ENCODE measurements around the gene DNAH6. TPM values are rescaled to one million over a fixed set of nuclear protein-coding genes. Genes with fewer than 3 reads are reported as not detected.

Gene DNAH6
- polyA plus RNA-seq, 3 donors from 2014 or later = 0.07 TPM; not detected in 2

DNA sequence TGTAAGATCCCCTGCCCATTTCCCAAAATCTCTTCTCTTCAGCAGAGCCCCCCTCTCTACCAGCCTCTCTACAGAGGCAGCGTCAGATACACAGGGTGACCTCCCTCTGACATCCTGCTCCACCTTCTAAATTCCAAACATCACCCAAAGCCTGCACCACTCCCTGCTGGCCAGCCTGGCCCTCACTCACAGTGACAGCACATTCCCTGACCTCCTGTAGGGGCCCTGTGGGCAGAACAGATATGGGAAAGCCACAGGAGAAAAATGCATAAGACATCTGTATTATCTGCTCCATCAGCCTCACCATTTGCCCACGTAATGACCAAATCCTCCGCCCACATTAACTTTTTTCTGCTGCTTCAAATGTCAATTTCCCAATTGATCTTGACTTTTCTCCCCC lies 324.0 kb downstream of the DNAH6 start:
- H3K4me3 Mint-ChIP-seq = no peak overlapping the region
- peaks cover 0 to 14% (median 12%) of the 10 kb centered on the region in 3 donors for H3K36me3 Mint-ChIP-seq
- DNase-seq = no peak
- H3K27ac Mint-ChIP-seq = peak overlapping the region in 2 of 6 donors; percentile 4 to 41
- H3K27me3 Mint-ChIP-seq (ENCODE audit: low read depth in 3 of 3) = peaks cover 0 to 3% (median 1%) of the 10 kb centered on the region in 3 donors
- H3K4me1 Mint-ChIP-seq = peaks cover 34 to 45% of the 10 kb centered on the region in 2 donors
- peaks cover 0 to 12% (median 3%) of the 10 kb centered on the region in 6 donors for H3K9me3 Mint-ChIP-seq

DNA sequence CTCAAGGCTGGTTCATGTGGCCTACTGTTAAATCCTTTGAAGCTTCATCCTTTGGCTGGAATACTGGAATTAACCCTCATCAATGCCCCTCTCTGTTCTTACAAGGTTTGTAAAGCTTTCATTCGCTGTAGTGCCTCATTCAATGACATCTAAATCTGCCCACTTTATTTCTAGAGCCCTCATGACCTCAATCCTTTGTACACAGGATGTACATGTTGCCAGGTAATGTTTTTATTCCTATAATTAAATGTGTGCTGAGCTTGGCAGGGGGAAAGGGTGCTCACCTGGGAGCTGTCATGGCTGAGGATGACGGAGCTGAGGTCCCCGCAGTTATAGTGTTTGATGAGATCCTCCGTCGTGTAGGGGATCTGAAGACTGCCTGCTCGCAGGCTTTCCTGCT lies 325.3 kb downstream of the DNAH6 start:
- Mint-ChIP-seq H3K4me3 (no peak overlapping the region), H3K27me3 (ENCODE audit: low read depth in 3 of 3) (peaks cover 0 to 1% (median 0%) of the 10 kb centered on the region in 3 donors), H3K9me3 (peaks cover 0 to 3% (median 1%) of the 10 kb centered on the region in 6 donors), H3K27ac (peak overlapping the region in 2 of 6 donors; percentile 61 to 64), H3K4me1 (peaks cover 47 to 58% of the 10 kb centered on the region in 2 donors), H3K36me3 (peaks cover 0 to 6% (median 5%) of the 10 kb centered on the region in 3 donors)
- DNase-seq = no peak

DNA sequence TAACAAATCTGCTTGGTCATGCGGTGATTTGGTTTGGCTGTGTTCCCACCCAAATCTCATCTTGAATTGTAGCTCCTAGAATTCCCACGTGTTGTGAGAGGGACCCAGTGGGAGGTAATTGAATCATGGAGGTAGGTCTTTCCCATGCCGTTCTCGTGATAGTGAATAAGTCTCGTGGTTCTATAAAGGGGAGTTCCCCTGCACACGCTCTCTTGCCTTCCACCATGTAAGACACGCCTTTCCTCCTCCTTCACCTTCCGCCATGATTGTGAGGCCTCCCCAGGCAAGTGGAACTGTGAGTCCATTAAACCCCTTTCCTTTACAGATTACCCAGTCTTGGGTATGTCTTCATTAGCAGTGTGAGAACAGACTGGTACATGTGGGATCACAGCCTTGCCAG lies 327.8 kb downstream of the DNAH6 start:
- Mint-ChIP-seq H3K9me3 (no peaks in the 10 kb centered on the region), H3K36me3 (peaks cover 0 to 6% (median 0%) of the 10 kb centered on the region in 3 donors), H3K4me3 (peak overlapping the region in 4 of 5 donors; percentile 2 to 48 (median 8)), H3K27ac (peak overlapping the region; percentile 69 to 97 (median 90)), H3K27me3 (ENCODE audit: low read depth in 3 of 3) (peaks cover 0 to 1% (median 0%) of the 10 kb centered on the region in 3 donors), H3K4me1 (peaks cover 65 to 82% of the 10 kb centered on the region in 2 donors)
- DNase-seq = no peak

DNA sequence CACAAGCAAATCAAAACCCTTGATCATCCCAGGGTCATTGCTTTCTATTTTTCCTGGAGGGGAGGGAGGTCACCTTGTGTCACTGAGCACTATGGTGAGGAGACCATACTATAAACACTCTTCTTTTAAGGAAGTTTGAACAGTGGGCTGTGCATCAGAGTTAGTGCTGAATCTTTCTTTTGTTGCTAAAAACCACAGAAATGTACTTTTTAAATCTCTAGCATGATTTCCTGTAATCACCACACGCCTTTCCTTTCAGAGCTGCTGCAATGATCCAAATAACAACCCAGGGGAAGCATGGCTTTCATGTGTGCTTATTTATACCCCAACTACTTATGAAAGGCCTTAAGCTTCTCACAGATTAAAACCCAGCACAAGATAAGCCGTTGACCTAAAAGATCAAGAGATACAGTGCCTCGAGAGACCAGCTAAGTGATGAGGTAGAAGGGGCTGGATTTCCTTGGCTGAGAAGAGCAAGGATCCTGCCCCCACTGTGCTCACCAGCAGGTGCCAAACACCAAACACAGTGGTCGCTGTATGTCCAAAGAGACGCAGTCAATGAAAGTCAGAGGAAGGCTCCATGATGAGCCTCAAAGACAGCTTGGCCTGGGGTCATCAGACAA lies 329.9 kb downstream of the DNAH6 start:
- peak overlapping the region; percentile 49 to 85 (median 74) for H3K4me3 Mint-ChIP-seq
- H3K9me3 Mint-ChIP-seq = no peaks in the 10 kb centered on the region
- peaks cover 0 to 3% (median 1%) of the 10 kb centered on the region in 3 donors for H3K27me3 Mint-ChIP-seq (ENCODE audit: low read depth in 3 of 3)
- DNase-seq = peak; percentile 55 to 67 (median 61)
- peak overlapping the region; percentile 82 to 97 (median 94) for H3K27ac Mint-ChIP-seq
- H3K4me1 Mint-ChIP-seq = peaks cover 74 to 88% of the 10 kb centered on the region in 2 donors
- peaks cover 0 to 3% (median 0%) of the 10 kb centered on the region in 3 donors for H3K36me3 Mint-ChIP-seq

DNA sequence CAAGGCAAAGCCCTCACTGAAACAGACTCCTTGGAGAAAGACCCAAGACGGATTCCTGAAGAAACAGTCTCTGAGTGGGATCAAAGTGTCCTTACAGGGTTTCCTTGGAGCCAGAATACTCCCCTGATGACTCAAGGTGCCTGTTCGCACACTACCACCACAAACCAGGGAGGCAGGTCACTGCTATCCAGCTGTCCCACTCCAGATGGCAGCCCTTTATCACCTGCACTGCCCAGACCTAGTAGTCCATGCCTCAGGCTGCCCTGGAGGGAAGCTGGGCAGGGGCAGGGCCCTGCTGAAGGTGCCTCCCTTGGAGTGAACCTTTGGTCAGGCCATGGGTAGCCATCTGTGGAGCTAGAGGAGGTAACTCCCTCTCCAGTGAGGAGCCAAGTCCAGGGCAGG lies 330.4 kb downstream of the DNAH6 start:
- Mint-ChIP-seq H3K4me3 (peak overlapping the region; percentile 49 to 85 (median 64)), H3K27me3 (ENCODE audit: low read depth in 3 of 3) (peaks cover 0 to 3% (median 1%) of the 10 kb centered on the region in 3 donors), H3K4me1 (peaks cover 77 to 87% of the 10 kb centered on the region in 2 donors), H3K9me3 (no peaks in the 10 kb centered on the region), H3K36me3 (peaks cover 0 to 3% (median 0%) of the 10 kb centered on the region in 3 donors), H3K27ac (peak overlapping the region; percentile 82 to 97 (median 94))
- DNase-seq = no peak

DNA sequence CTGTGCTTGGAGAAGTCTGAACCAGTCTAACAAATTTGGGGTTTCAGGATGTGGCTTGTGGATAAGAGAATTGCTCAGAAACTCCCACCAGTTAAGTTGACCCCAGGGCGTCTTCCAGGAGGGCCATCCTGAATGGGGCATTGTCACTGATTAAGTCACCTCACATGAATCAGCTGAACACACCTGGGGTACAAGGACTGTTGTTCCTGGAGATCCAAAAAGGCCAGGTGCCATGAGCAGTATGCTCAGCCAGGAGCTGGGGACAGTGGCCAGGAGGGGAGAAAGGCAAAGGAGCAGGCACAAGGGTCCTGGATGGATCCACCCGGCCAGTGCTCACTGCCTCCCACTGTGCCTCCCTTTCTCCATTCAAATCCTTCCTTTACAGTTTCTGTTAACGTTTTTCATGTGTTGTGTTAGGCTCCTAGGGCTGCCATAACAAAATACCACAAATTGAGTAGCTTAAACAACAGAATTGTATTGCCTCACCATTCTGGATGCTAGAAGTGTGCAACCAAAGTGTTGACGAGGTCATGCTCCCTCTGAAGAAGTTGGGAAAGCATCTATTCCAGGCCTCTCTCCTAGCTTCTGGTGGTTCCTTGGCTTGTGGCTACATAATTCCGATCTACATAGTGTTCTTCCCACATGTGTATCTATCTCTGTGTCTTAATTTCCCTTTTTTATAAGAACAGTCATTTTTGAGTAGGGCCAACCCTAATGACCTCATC lies 331.2 kb downstream of the DNAH6 start:
- Mint-ChIP-seq H3K27me3 (ENCODE audit: low read depth in 3 of 3) (peaks cover 0 to 3% (median 1%) of the 10 kb centered on the region in 3 donors), H3K4me1 (peaks cover 79 to 86% of the 10 kb centered on the region in 2 donors), H3K9me3 (no peaks in the 10 kb centered on the region), H3K4me3 (peak overlapping the region; percentile 49 to 85 (median 62)), H3K27ac (peak overlapping the region; percentile 82 to 97 (median 94)), H3K36me3 (peaks cover 0 to 6% (median 0%) of the 10 kb centered on the region in 3 donors)
- no peak for DNase-seq

DNA sequence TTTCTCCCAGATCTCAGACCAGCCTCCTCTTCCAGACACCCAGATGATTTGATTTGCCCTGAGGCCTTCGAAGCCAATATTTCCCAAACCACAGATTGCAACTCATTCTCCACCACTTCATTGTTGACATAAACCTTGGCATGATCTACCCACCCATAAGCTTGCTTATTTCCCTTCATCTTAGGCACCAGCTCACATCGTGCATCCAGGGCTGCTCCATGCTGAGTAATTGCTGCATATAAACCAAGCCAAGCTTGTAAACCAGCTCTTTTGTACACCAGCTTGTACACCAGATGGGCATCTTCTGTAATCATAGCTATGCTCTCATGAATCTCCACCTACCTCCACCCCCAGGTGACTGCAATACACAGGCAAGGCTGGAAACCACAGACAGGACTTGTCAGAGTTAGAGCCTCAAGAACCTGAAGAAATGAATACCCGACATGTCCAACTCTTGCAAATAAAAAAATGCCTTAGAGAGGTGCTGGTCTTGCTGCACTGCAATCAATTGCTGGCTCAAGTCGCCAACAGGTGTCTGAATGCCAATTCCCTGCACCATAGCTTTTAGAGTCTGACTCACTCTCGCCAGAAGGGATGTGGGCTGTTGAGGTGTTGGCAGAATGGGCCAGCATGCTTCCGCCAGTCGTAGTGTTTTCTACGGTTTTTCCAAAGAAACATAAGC lies 333.1 kb downstream of the DNAH6 start:
- H3K27ac Mint-ChIP-seq = peak overlapping the region in 5 of 6 donors; percentile 7 to 73 (median 41)

DNA sequence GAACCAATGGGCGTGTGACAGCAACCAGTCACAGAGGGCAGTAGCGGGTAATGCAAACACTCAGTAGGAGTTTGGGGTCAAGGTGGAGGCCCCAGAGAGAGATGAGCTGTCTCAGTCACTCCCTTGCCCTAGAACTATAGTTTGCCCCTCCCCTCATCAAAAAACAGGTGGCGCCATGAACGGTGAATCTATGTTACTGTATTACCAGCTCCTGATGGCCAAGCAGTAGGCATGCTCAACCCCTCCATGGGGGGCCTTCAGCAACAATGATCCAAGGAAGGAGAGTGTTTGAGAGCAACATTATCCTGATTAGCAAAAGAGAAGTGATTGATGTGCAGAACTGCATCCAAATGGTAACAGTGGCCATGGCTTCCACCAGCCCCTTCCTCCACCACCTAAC lies 334.2 kb downstream of the DNAH6 start:
- no peak for DNase-seq
- Mint-ChIP-seq H3K27me3 (ENCODE audit: low read depth in 3 of 3) (peaks cover 3 to 4% (median 3%) of the 10 kb centered on the region in 3 donors), H3K27ac (peak overlapping the region in 1 of 6 donors; percentile 46), H3K36me3 (peaks cover 0 to 8% (median 4%) of the 10 kb centered on the region in 3 donors), H3K4me3 (no peak overlapping the region), H3K4me1 (peaks cover 62 to 72% of the 10 kb centered on the region in 2 donors), H3K9me3 (peaks cover 0 to 5% (median 0%) of the 10 kb centered on the region in 6 donors)

More for the DNA sequence above, 333.1 kb downstream of the DNAH6 start:
- peak; percentile 37 to 47 (median 39) for DNase-seq
- Mint-ChIP-seq H3K27me3 (ENCODE audit: low read depth in 3 of 3) (peaks cover 1 to 3% (median 3%) of the 10 kb centered on the region in 3 donors), H3K4me1 (peaks cover 65 to 72% of the 10 kb centered on the region in 2 donors), H3K9me3 (peaks cover 0 to 5% (median 0%) of the 10 kb centered on the region in 6 donors), H3K4me3 (peak overlapping the region; percentile 22 to 68 (median 56)), H3K36me3 (peaks cover 0 to 8% (median 4%) of the 10 kb centered on the region in 3 donors)

DNA sequence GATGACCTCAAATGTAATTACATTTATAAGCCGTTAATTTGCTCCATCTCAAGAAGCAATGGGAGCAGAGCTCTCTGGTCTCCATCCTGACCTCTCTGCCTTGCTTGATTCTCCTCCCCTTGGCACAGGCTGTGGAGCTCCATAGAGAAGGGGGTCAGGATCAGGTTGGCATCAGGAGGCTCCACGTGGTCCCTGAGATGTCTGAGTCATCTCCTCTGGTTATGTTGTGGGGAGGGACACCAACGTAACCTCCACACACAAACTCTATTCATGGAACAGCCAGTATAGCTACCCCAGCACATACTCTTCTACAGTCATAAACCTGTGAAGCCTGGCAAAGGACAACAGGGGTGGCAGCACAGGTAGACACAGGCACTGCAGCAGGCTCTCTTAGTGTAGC lies 335.6 kb downstream of the DNAH6 start:
- peaks cover 0 to 8% (median 4%) of the 10 kb centered on the region in 3 donors for H3K36me3 Mint-ChIP-seq
- peaks cover 0 to 5% (median 0%) of the 10 kb centered on the region in 6 donors for H3K9me3 Mint-ChIP-seq
- peaks cover 3 to 4% (median 3%) of the 10 kb centered on the region in 3 donors for H3K27me3 Mint-ChIP-seq (ENCODE audit: low read depth in 3 of 3)
- H3K4me1 Mint-ChIP-seq = peaks cover 56 to 69% of the 10 kb centered on the region in 2 donors
- peak overlapping the region in 1 of 6 donors; percentile 57 for H3K27ac Mint-ChIP-seq
- H3K4me3 Mint-ChIP-seq = no peak overlapping the region
- no peak for DNase-seq

DNA sequence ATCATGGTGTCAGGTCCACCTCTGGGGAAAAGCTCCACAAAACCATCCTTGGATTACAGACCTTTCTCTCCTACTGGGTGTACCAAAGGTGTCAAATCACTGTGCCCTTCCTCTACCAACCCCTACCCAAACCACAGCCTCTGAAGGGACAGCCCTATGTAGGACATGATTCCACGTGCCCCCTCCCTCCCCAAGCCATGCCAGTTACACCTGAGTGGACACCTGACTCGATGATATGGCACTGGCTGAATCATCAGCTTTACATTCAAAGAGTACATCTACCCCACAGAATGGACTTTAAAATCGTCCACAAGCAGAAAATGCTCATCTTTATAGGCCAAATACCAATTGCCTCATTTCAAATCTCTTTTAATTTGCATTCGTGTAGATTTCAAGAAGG lies 338.6 kb downstream of the DNAH6 start:
- peaks cover 0 to 8% (median 4%) of the 10 kb centered on the region in 3 donors for H3K36me3 Mint-ChIP-seq
- peak overlapping the region in 2 of 6 donors; percentile 43 to 54 for H3K27ac Mint-ChIP-seq
- H3K4me1 Mint-ChIP-seq = peaks cover 55 to 67% of the 10 kb centered on the region in 2 donors
- peaks cover 0 to 5% (median 0%) of the 10 kb centered on the region in 6 donors for H3K9me3 Mint-ChIP-seq
- no peak overlapping the region for H3K4me3 Mint-ChIP-seq
- peaks cover 0 to 4% (median 3%) of the 10 kb centered on the region in 3 donors for H3K27me3 Mint-ChIP-seq (ENCODE audit: low read depth in 3 of 3)
- no peak for DNase-seq

DNA sequence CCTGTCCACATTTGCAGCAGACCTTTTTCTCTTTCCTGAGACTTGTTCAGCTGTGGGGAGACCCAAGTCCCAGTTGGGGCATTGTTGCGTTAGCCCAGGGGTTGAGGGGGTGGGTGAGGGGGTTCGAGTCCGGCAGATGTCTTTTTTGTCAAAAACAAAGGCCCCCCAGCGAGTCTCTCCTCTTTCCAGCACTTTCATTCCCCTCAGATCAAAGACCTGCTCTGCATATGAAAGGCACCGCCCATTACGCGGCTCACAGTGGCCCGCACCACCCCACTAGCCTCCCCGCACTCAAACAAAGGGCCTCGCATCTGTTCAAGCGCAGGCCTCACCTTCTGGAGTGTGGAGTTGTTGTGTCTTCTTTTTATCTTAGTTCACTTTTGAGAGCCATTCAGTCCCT lies 339.4 kb downstream of the DNAH6 start:
- Mint-ChIP-seq H3K4me1 (peaks cover 51 to 58% of the 10 kb centered on the region in 2 donors), H3K4me3 (no peak overlapping the region)

DNA sequence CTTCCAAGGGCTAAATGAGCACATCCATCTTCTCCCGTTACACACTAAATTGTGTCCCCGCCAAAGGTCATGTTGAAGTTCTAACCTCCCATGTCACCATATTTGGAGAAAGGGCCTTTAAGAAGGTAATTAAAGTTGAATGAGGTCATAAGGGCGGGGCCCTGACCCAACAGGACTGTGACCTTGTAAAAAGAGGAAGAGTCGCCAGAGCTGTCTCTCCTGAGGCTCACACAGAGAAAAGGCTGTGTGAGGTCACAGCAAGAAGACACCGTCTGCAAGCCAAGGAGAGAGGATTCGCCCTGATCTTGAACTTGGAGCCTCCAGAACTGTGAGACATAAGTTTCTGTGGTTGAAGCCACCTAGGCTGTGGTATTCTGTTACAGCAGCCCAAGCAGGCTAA lies 340.5 kb downstream of the DNAH6 start:
- Mint-ChIP-seq H3K9me3 (peaks cover 0 to 5% (median 0%) of the 10 kb centered on the region in 6 donors), H3K27me3 (ENCODE audit: low read depth in 3 of 3) (peaks cover 0 to 8% (median 4%) of the 10 kb centered on the region in 3 donors), H3K4me1 (peaks cover 48 to 54% of the 10 kb centered on the region in 2 donors), H3K4me3 (peak overlapping the region in 2 of 5 donors; percentile 10 to 36), H3K27ac (peak overlapping the region; percentile 24 to 83 (median 78)), H3K36me3 (peaks cover 0 to 8% (median 4%) of the 10 kb centered on the region in 3 donors)
- peak in 1 of 3 donors; percentile 18 for DNase-seq

More for the DNA sequence above, 339.4 kb downstream of the DNAH6 start:
- H3K36me3 Mint-ChIP-seq = peaks cover 0 to 8% (median 4%) of the 10 kb centered on the region in 3 donors
- peaks cover 0 to 5% (median 0%) of the 10 kb centered on the region in 6 donors for H3K9me3 Mint-ChIP-seq
- peaks cover 0 to 6% (median 4%) of the 10 kb centered on the region in 3 donors for H3K27me3 Mint-ChIP-seq (ENCODE audit: low read depth in 3 of 3)
- peak overlapping the region in 1 of 6 donors; percentile 34 for H3K27ac Mint-ChIP-seq
- DNase-seq = no peak

DNA sequence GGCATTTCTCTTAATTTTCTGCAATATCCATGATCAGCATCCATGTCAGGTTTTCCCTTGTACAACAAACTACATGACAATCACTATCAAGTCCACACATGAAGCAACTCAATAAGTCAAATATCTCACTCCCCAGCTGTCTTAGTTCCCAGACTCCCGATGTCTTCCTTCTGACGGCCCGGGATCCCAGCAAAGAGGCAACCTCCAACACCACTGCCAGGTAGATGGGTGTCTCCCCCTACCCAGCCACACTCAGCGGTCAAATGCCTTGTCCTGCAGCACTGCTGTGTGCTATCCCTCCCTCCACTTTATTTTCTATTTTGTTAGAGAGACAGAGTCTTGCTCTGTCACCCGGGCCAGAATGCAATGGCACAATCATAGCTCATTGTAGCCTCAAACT lies 341.3 kb downstream of the DNAH6 start:
- Mint-ChIP-seq H3K27me3 (ENCODE audit: low read depth in 3 of 3) (peaks cover 0 to 7% (median 4%) of the 10 kb centered on the region in 3 donors), H3K27ac (peak overlapping the region in 5 of 6 donors; percentile 60 to 83 (median 79)), H3K4me1 (peaks cover 45 to 54% of the 10 kb centered on the region in 2 donors), H3K36me3 (peaks cover 0 to 5% (median 4%) of the 10 kb centered on the region in 3 donors), H3K4me3 (no peak overlapping the region), H3K9me3 (peaks cover 0 to 5% (median 0%) of the 10 kb centered on the region in 6 donors)
- no peak for DNase-seq

Measured in immature natural killer cell (primary cell).